ENCODE measurements around the gene ADSS1.

ADSS1 gene

GRCh38 chr14:104693482-104694431 lies 30.3 kb upstream of the ADSS1 start:
- WGBS, 2 experiments = 92% methylated on average over 26 of the region's 26 CpGs
- H3K4me3 ChIP-seq (ENCODE audit: insufficient read depth, low read depth, low read length) = no peak overlapping the region
- H3K9me3 ChIP-seq (ENCODE audit: control insufficient read depth, low read length) = no peaks in the 10 kb centered on the region
- no peak overlapping the region for H3K27ac ChIP-seq (ENCODE audit: insufficient read depth, low read depth, low read length, poor library complexity, severe bottlenecking)
- H3K27me3 ChIP-seq (ENCODE audit: control insufficient read depth, insufficient read depth, low read length, poor library complexity, severe bottlenecking) = no peaks in the 10 kb centered on the region
- H3K4me1 ChIP-seq (ENCODE audit: control insufficient read depth, insufficient read depth, low read length) = peaks cover 59% of the 10 kb centered on the region
- H3K36me3 ChIP-seq (ENCODE audit: control insufficient read depth, insufficient read depth, low read length) = no peaks in the 10 kb centered on the region

GRCh38 chr14:104694475-104694950 lies 29.5 kb upstream of the ADSS1 start:
- Histone ChIP-seq H3K4me1 (ENCODE audit: control insufficient read depth, insufficient read depth, low read length) (peaks cover 55% of the 10 kb centered on the region), H3K9me3 (ENCODE audit: control insufficient read depth, low read length) (no peaks in the 10 kb centered on the region), H3K4me3 (ENCODE audit: insufficient read depth, low read depth, low read length) (no peak overlapping the region), H3K36me3 (ENCODE audit: control insufficient read depth, insufficient read depth, low read length) (no peaks in the 10 kb centered on the region), H3K27ac (ENCODE audit: insufficient read depth, low read depth, low read length, poor library complexity, severe bottlenecking) (no peak overlapping the region), H3K27me3 (ENCODE audit: control insufficient read depth, insufficient read depth, low read length, poor library complexity, severe bottlenecking) (no peaks in the 10 kb centered on the region)
- WGBS, 2 experiments = 74 to 75% methylated on average over 15 of the region's 15 CpGs

GRCh38 chr14:104694991-104695659 lies 28.9 kb upstream of the ADSS1 start:
- H3K9me3 ChIP-seq (ENCODE audit: control insufficient read depth, low read length) = no peaks in the 10 kb centered on the region
- H3K27ac ChIP-seq (ENCODE audit: insufficient read depth, low read depth, low read length, poor library complexity, severe bottlenecking) = no peak overlapping the region
- no peaks in the 10 kb centered on the region for H3K27me3 ChIP-seq (ENCODE audit: control insufficient read depth, insufficient read depth, low read length, poor library complexity, severe bottlenecking)
- no peaks in the 10 kb centered on the region for H3K36me3 ChIP-seq (ENCODE audit: control insufficient read depth, insufficient read depth, low read length)
- peaks cover 55% of the 10 kb centered on the region for H3K4me1 ChIP-seq (ENCODE audit: control insufficient read depth, insufficient read depth, low read length)
- WGBS, 2 experiments = 78% methylated on average over 19 of the region's 19 CpGs
- no peak overlapping the region for H3K4me3 ChIP-seq (ENCODE audit: insufficient read depth, low read depth, low read length)

GRCh38 chr14:104695660-104696000 lies 28.4 kb upstream of the ADSS1 start:
- Histone ChIP-seq H3K9me3 (ENCODE audit: control insufficient read depth, low read length) (no peaks in the 10 kb centered on the region), H3K27ac (ENCODE audit: insufficient read depth, low read depth, low read length, poor library complexity, severe bottlenecking) (no peak overlapping the region), H3K36me3 (ENCODE audit: control insufficient read depth, insufficient read depth, low read length) (no peaks in the 10 kb centered on the region), H3K4me3 (ENCODE audit: insufficient read depth, low read depth, low read length) (no peak overlapping the region), H3K4me1 (ENCODE audit: control insufficient read depth, insufficient read depth, low read length) (peaks cover 53% of the 10 kb centered on the region), H3K27me3 (ENCODE audit: control insufficient read depth, insufficient read depth, low read length, poor library complexity, severe bottlenecking) (no peaks in the 10 kb centered on the region)
- 73 to 75% methylated on average over 6 of the region's 6 CpGs for WGBS, 2 experiments

GRCh38 chr14:104696671-104697316 lies 27.2 kb upstream of the ADSS1 start:
- Histone ChIP-seq H3K9me3 (ENCODE audit: control insufficient read depth, low read length) (no peaks in the 10 kb centered on the region), H3K27me3 (ENCODE audit: control insufficient read depth, insufficient read depth, low read length, poor library complexity, severe bottlenecking) (no peaks in the 10 kb centered on the region), H3K4me3 (ENCODE audit: insufficient read depth, low read depth, low read length) (no peak overlapping the region), H3K4me1 (ENCODE audit: control insufficient read depth, insufficient read depth, low read length) (peaks cover 42% of the 10 kb centered on the region), H3K36me3 (ENCODE audit: control insufficient read depth, insufficient read depth, low read length) (peaks cover 4% of the 10 kb centered on the region), H3K27ac (ENCODE audit: insufficient read depth, low read depth, low read length, poor library complexity, severe bottlenecking) (no peak overlapping the region)
- 95% methylated on average over 14 of the region's 14 CpGs for WGBS, 2 experiments

GRCh38 chr14:104697317-104697703 lies 26.7 kb upstream of the ADSS1 start:
- WGBS, 2 experiments = 91% methylated on average over 10 of the region's 10 CpGs
- Histone ChIP-seq H3K4me1 (ENCODE audit: control insufficient read depth, insufficient read depth, low read length) (peaks cover 41% of the 10 kb centered on the region), H3K27me3 (ENCODE audit: control insufficient read depth, insufficient read depth, low read length, poor library complexity, severe bottlenecking) (no peaks in the 10 kb centered on the region), H3K36me3 (ENCODE audit: control insufficient read depth, insufficient read depth, low read length) (peaks cover 4% of the 10 kb centered on the region), H3K9me3 (ENCODE audit: control insufficient read depth, low read length) (no peaks in the 10 kb centered on the region), H3K27ac (ENCODE audit: insufficient read depth, low read depth, low read length, poor library complexity, severe bottlenecking) (no peak overlapping the region), H3K4me3 (ENCODE audit: insufficient read depth, low read depth, low read length) (no peak overlapping the region)

GRCh38 chr14:104697892-104698583 lies 26.0 kb upstream of the ADSS1 start:
- Histone ChIP-seq H3K4me3 (ENCODE audit: insufficient read depth, low read depth, low read length) (no peak overlapping the region), H3K27me3 (ENCODE audit: control insufficient read depth, insufficient read depth, low read length, poor library complexity, severe bottlenecking) (no peaks in the 10 kb centered on the region), H3K4me1 (ENCODE audit: control insufficient read depth, insufficient read depth, low read length) (peaks cover 41% of the 10 kb centered on the region), H3K27ac (ENCODE audit: insufficient read depth, low read depth, low read length, poor library complexity, severe bottlenecking) (no peak overlapping the region), H3K36me3 (ENCODE audit: control insufficient read depth, insufficient read depth, low read length) (peaks cover 4% of the 10 kb centered on the region), H3K9me3 (ENCODE audit: control insufficient read depth, low read length) (no peaks in the 10 kb centered on the region)
- WGBS, 2 experiments = 75 to 78% methylated on average over 19 of the region's 19 CpGs

GRCh38 chr14:104698688-104699425 lies 25.2 kb upstream of the ADSS1 start:
- peaks cover 40% of the 10 kb centered on the region for H3K4me1 ChIP-seq (ENCODE audit: control insufficient read depth, insufficient read depth, low read length)
- peaks cover 8% of the 10 kb centered on the region for H3K36me3 ChIP-seq (ENCODE audit: control insufficient read depth, insufficient read depth, low read length)
- no peaks in the 10 kb centered on the region for H3K27me3 ChIP-seq (ENCODE audit: control insufficient read depth, insufficient read depth, low read length, poor library complexity, severe bottlenecking)
- WGBS, 2 experiments = 93% methylated on average over 24 of the region's 24 CpGs
- H3K9me3 ChIP-seq (ENCODE audit: control insufficient read depth, low read length) = no peaks in the 10 kb centered on the region
- H3K4me3 ChIP-seq (ENCODE audit: insufficient read depth, low read depth, low read length) = no peak overlapping the region
- no peak overlapping the region for H3K27ac ChIP-seq (ENCODE audit: insufficient read depth, low read depth, low read length, poor library complexity, severe bottlenecking)

- peaks cover 35% of the 10 kb centered on the region for H3K4me1 ChIP-seq (ENCODE audit: control insufficient read depth, insufficient read depth, low read length)
- no peaks in the 10 kb centered on the region for H3K27me3 ChIP-seq (ENCODE audit: control insufficient read depth, insufficient read depth, low read length, poor library complexity, severe bottlenecking)
- peaks cover 13% of the 10 kb centered on the region for H3K36me3 ChIP-seq (ENCODE audit: control insufficient read depth, insufficient read depth, low read length)
- H3K27ac ChIP-seq (ENCODE audit: insufficient read depth, low read depth, low read length, poor library complexity, severe bottlenecking) = no peak overlapping the region
- no peaks in the 10 kb centered on the region for H3K9me3 ChIP-seq (ENCODE audit: control insufficient read depth, low read length)
- no peak overlapping the region for H3K4me3 ChIP-seq (ENCODE audit: insufficient read depth, low read depth, low read length)
- WGBS, 2 experiments = 94 to 95% methylated on average over 12 of the region's 12 CpGs
Measured at GRCh38 chr14:104699426-104699748, 24.6 kb upstream of the ADSS1 start.
